Heart left ventricle (tissue), 16 donors: Measurements from ENCODE around the gene FTCD. TPM values are rescaled to one million over a fixed set of nuclear protein-coding genes. Genes with fewer than 3 reads are reported as not detected.

Source experiments
- ATAC-seq, 4 donors: fragments of 200-7000 bp; cut with Tn5 transposase; one replicate each; pipeline ENCODE4 v1.9.1; 2020 to 2022; ENCODE audit warnings: moderate library complexity in 4 of 4, mild to moderate bottlenecking in 3 of 4, moderate number of reproducible peaks in 1 of 4
- DNase-seq, 5 donors: peaks; one replicate each; pipeline ENCODE4 v3.0.0-alpha.2; 2020
- H3K27ac ChIP-seq, 12 donors: fragments of 200-600 bp; sonication (generic) in 4 of 12; one replicate each; pipeline versions ENCODE4 v1.5.0 to v1.8.0; 2016 to 2022; ENCODE audit warnings: mild to moderate bottlenecking in 2 of 12
- H3K27me3 ChIP-seq, 9 donors: fragments of 200-600 bp; sonication (generic) in 2 of 9; one replicate each; pipeline versions ENCODE4 v1.5.1 to v1.8.0; 2016 to 2022; ENCODE audit warnings: mild to moderate bottlenecking in 3 of 9
- H3K36me3 ChIP-seq, 9 donors: fragments of 200-600 bp; sonication (generic) in 2 of 9; one replicate each; pipeline versions ENCODE4 v1.5.0 to v1.8.0; 2018 to 2022; ENCODE audit warnings: mild to moderate bottlenecking in 2 of 9
- H3K4me1 ChIP-seq, 12 donors: fragments of 200-600 bp; sonication (generic) in 4 of 12; one replicate each; pipeline versions ENCODE4 v1.5.0 to v1.8.0; 2016 to 2022; ENCODE audit warnings: mild to moderate bottlenecking in 3 of 12
- H3K4me3 ChIP-seq, 12 donors: fragments of 200-600 bp; sonication (generic) in 4 of 12; one replicate each; pipeline versions ENCODE4 v1.5.0 to v1.8.0; 2017 to 2022; ENCODE audit warnings: mild to moderate bottlenecking in 9 of 12, moderate library complexity in 4 of 12
- H3K9me3 ChIP-seq, 12 donors: fragments of 200-600 bp; sonication (generic) in 4 of 12; one replicate each; pipeline versions ENCODE4 v1.5.0 to v1.8.0; 2016 to 2022; ENCODE audit warnings: mild to moderate bottlenecking in 1 of 12
- POLR2A ChIP-seq, 2 donors: fragments of 450-650 bp; IDR thresholded peaks; one replicate each; pipeline ENCODE4 v1.6.1; 2017; ENCODE audit warnings: antibody characterized with exemption in 2 of 2, mild to moderate bottlenecking in 2 of 2, moderate library complexity in 2 of 2
- WGBS, 4 donors: extraction: QIAGEN DNeasy Blood & Tissue Kit in 2 of 4; methylation state at CpG; one replicate each; pipeline versions ENCODE4 v1.1.5 to v1.1.7; 2013 to 2018; 5-methylcytosine and 5-hydroxymethylcytosine counted together
- intact Hi-C, 10 donors: fragments of 100-400 bp; cut with DNase I; formaldehyde crosslinking; loops; one replicate each; pipeline versions ENCODE4 v1.11.1 to v1.14.2; 2022
- polyA plus RNA-seq, 2 donors: library from polyadenylated mRNA; stranded (reverse); fragments of 200-250 nt; gene quantifications; one replicate each; pipeline ENCODE4 v1.2.3, GENCODE V29; 2013
- total RNA-seq, 9 donors: library from RNA; depleted of rRNA in 2 of 9; stranded (reverse); fragments of >200 nt in 2 of 9; fragmentation: NEBNext Ultra II Directional in 3 of 9; extraction: Animal tissue kit (Norgen Biotek cat#: 25700) in 3 of 9; gene quantifications; one replicate each; pipeline versions ENCODE4 v1.1.0 to v1.2.4, GENCODE V29; 2016 to 2023
- TF ChIP-seq, protein P1 (sequence below), 12 donors: fragments of 200-600 bp; sonication (generic) in 4 of 12; IDR thresholded peaks; one replicate each; pipeline versions ENCODE4 v1.5.0 to v1.8.0; 2018 to 2022; ENCODE audit warnings: antibody characterized with exemption in 12 of 12, mild to moderate bottlenecking in 5 of 12
- donor health status: ischemic (EF 13 %, LVEDD 7.1; RV severe dilation, severe dysfunction).
- donor health status: healthy with polysubstance abuse.
- donor health status: DM: no; HTN: yes; CAD: no.
- donor health status: DM: no; HTN: no; CAD: no.
- donor health status: ischemic (EF 25% LVEDD 6.9; RV normal size, moderate dysfunction).
- donor health status: ischemic (EF 25% LVEDD 5.7; RV mildly dilated, moderate dysfunction).
- donor health status: healthy.
- donor health status: DM: yes; HTN: yes; CAD: no.
- donor health status: ischemic (EF 35%, LVEDD 5.7; RV mildly dilated, moderate dysfunction).
- donor health status: nonischemic (EF 11% LVEDD 7.7; RV severe dilation, severe dysfunction).
- donor health status: DM: yes; HTN: yes; CAD: no.
- donor health status: PGD.
- donor health status: ischemic (EF 29% LVEDD 5.4; RV normal size, mild dysfunction).
- donor health status: nonischemic (EF 23%, LVEDD 6.1; RV moderate dilation, normal function).

The FTCD gene
- total and polyA plus RNA-seq, 11 donors = 0.17 to 3.1 (median 1.2) TPM; not detected in 1

DNA sequence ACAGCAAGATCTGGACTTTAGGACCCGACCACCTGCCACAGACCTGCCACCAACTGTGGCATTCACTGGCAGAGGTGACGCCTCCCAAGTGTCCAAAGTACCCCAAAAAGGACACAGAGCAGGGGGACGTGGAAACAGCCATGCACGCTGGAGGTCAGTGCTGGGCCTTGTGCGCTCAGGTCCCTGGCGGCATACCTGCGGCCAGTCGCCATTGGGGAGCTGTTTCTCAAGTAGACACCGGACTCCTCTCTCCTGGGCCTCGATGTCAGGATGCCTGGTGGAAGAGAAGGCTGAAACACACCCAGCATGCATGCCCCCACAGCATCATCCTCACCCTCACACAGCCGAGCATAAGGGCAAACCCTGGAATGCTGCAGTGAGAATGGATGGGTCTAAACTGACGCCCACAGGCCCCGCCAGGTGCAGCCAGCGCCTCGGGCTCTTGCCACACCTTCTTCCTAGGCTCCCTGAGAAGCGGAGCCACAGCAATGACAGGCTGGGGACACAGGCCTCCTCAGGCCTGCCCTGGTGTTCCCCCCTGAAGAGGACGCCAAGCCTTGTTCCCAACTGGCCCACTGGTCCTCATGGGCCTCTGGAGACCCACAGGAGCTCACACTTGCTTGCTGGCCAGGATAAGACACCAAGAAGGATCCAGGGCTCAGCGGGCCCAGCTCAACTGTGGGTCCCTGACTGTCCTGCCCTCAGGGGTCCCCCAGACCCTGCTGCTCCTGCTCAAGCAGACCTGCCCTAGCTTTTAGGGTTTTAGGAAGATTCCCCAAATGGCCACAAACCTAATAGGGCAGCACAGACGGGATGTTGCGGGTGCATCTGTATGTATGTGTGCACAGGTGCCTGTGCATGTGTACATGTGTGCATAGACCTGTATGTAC lies 36.6 kb upstream of the FTCD start:
- no peaks in the 10 kb centered on the region for H3K27me3 ChIP-seq
- H3K36me3 ChIP-seq = peaks cover 4 to 60% (median 48%) of the 10 kb centered on the region in 9 donors
- no peak for TF ChIP-seq POLR2A (IDR thresholded peaks at IDR 0.05)
- TF ChIP-seq, protein P1, sequence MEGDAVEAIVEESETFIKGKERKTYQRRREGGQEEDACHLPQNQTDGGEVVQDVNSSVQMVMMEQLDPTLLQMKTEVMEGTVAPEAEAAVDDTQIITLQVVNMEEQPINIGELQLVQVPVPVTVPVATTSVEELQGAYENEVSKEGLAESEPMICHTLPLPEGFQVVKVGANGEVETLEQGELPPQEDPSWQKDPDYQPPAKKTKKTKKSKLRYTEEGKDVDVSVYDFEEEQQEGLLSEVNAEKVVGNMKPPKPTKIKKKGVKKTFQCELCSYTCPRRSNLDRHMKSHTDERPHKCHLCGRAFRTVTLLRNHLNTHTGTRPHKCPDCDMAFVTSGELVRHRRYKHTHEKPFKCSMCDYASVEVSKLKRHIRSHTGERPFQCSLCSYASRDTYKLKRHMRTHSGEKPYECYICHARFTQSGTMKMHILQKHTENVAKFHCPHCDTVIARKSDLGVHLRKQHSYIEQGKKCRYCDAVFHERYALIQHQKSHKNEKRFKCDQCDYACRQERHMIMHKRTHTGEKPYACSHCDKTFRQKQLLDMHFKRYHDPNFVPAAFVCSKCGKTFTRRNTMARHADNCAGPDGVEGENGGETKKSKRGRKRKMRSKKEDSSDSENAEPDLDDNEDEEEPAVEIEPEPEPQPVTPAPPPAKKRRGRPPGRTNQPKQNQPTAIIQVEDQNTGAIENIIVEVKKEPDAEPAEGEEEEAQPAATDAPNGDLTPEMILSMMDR (IDR thresholded peaks at IDR 0.05) = no peak
- no peak overlapping the region for H3K4me3 ChIP-seq
- DNase-seq (peak in 1 of 5 donors; percentile 41), ATAC-seq (no peak)
- H3K27ac ChIP-seq = no peak overlapping the region
- intact Hi-C loops = no loop called here
- WGBS, 4 donors = 89 to 97% (median 95%) methylated on average over 12 to 20 of the region's 20 CpGs
- peaks cover 6 to 43% (median 20%) of the 10 kb centered on the region in 12 donors for H3K4me1 ChIP-seq
- H3K9me3 ChIP-seq = no peaks in the 10 kb centered on the region

DNA sequence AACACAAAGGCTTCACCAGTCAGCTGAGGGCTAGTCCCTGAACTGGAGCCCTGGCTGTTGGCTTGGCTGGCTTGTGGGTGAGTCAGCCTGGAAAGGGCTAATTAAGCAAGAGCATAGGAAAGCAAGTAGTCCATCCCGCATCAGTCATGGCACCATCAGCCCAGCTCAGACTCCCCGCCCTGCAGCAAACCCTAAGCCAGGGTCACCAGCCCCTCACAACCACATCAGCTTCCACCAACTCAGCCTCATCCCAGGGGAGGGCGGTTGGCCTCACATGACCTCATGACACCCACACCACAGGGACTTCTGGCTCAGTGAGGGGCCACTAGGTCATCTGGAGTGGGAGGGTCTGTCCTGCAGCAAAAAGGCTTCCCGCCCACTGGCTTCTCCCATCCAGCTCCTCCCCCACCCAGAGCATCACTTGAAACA lies 35.9 kb upstream of the FTCD start:
- DNase-seq (peak in 2 of 5 donors; percentile 62 to 66), ATAC-seq (peak in 2 of 4 donors; percentile 21 to 29)
- peaks cover 6 to 43% (median 20%) of the 10 kb centered on the region in 12 donors for H3K4me1 ChIP-seq
- H3K36me3 ChIP-seq = peaks cover 4 to 53% (median 41%) of the 10 kb centered on the region in 9 donors
- TF ChIP-seq, protein P1 (IDR thresholded peaks at IDR 0.05) = no peak
- TF ChIP-seq POLR2A (IDR thresholded peaks at IDR 0.05) = no peak
- intact Hi-C loops = no loop called here
- H3K27ac ChIP-seq = peak overlapping the region in 4 of 12 donors; percentile 81 to 96 (median 90)
- no peak overlapping the region for H3K4me3 ChIP-seq
- H3K9me3 ChIP-seq = no peaks in the 10 kb centered on the region
- H3K27me3 ChIP-seq = no peaks in the 10 kb centered on the region
- 78 to 97% (median 94%) methylated on average over 4 of the region's 4 CpGs for WGBS, 4 donors

DNA sequence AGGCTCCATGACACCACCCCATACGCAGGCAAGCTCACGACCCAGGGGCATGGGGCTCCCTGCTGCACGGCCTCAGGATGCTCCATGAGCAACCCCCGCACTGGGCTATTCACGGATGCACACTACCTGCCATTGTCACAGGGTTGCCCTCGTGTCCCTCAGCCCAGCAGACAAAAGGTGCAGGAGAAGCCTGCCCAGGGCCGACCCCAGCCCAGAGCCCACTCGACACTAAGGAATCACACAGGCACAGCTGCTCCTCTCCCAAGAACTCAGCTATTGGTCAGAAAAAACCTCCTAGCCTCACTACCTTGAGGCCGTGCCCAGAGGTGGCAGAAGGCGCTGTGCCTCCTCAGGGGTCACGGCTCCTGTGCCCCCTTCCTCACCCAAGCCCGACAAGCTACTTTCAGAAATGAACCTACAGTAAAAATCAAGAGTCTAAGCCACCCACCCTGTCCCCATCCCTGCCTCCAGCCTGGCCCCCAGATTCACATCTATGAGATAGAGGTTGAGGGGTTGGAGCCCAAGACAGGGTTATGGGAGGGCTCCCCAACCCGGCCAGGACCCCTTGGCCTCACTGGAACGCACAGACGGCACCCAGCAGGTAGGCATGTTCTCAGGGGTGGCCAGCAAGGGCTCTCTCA lies 35.2 kb upstream of the FTCD start:
- intact Hi-C loops = no loop called here
- H3K9me3 ChIP-seq = no peaks in the 10 kb centered on the region
- TF ChIP-seq, protein P1 (IDR thresholded peaks at IDR 0.05) = no peak
- no peak for TF ChIP-seq POLR2A (IDR thresholded peaks at IDR 0.05)
- ATAC-seq (no peak), DNase-seq (peak in 1 of 5 donors; percentile 34)
- H3K4me1 ChIP-seq = peaks cover 6 to 43% (median 20%) of the 10 kb centered on the region in 12 donors
- no peaks in the 10 kb centered on the region for H3K27me3 ChIP-seq
- WGBS, 4 donors = 88 to 97% (median 94%) methylated on average over 10 to 15 of the region's 15 CpGs
- H3K4me3 ChIP-seq = no peak overlapping the region
- peaks cover 2 to 46% (median 35%) of the 10 kb centered on the region in 9 donors for H3K36me3 ChIP-seq
- H3K27ac ChIP-seq = peak overlapping the region in 9 of 12 donors; percentile 29 to 96 (median 84)
